Neural progenitor cell (in vitro differentiated cells): ENCODE measurements around the gene PAM. TPM values are rescaled to one million over a fixed set of nuclear protein-coding genes. Genes with fewer than 3 reads are reported as not detected.

Source experiments
- DNase-seq: peaks from one replicate; pipeline ENCODE4 v3.0.0-alpha.2; 2016; ENCODE audit warnings: low spot score
- H2AFZ ChIP-seq: fragments of 200-600 bp; sonication (generic); replicated peaks from 2 replicates; pipeline ENCODE4 v1.6.1; 2016; ENCODE audit warnings: antibody characterized with exemption
- H3F3A ChIP-seq: fragments of 200-600 bp; sonication (generic); 2 replicates; pipeline ENCODE4 v1.6.1; 2016; ENCODE audit warnings: antibody characterized with exemption, low read depth
- H3K27ac ChIP-seq: fragments of 200-600 bp; sonication (generic); 2 replicates; pipeline ENCODE4 v1.5.1; 2016; ENCODE audit warnings: mild to moderate bottlenecking
- H3K27me3 ChIP-seq: fragments of 200-600 bp; sonication (generic); 2 replicates; pipeline ENCODE4 v1.6.1; 2016; ENCODE audit warnings: mild to moderate bottlenecking, moderate library complexity
- H3K36me3 ChIP-seq: fragments of 200-600 bp; sonication (generic); 2 replicates; pipeline ENCODE4 v1.5.1; 2016
- H3K4me1 ChIP-seq: fragments of 200-600 bp; sonication (generic); 2 replicates; pipeline ENCODE4 v1.6.1; 2016; ENCODE audit warnings: mixed run types
- H3K4me2 ChIP-seq: fragments of 200-600 bp; sonication (generic); 2 replicates; pipeline ENCODE4 v1.6.1; 2016
- H3K4me3 ChIP-seq: fragments of 200-600 bp; sonication (generic); 2 replicates; pipeline ENCODE4 v1.5.1; 2016
- H3K79me2 ChIP-seq: fragments of 200-600 bp; sonication (generic); 2 replicates; pipeline ENCODE4 v1.6.1; 2016; ENCODE audit warnings: low read depth
- H3K9ac ChIP-seq: fragments of 200-600 bp; sonication (generic); 2 replicates; pipeline ENCODE4 v1.6.1; 2016
- H3K9me3 ChIP-seq: fragments of 200-600 bp; sonication (generic); 2 replicates; pipeline ENCODE4 v1.5.1; 2016; ENCODE audit warnings: low read depth
- H4K20me1 ChIP-seq: fragments of 200-600 bp; sonication (generic); 2 replicates; pipeline ENCODE4 v1.6.1; 2016; ENCODE audit warnings: low read depth
- H3K27ac Mint-ChIP-seq: 3 replicates; pipeline ENCODE4 v1.8.0; 2021; ENCODE audit warnings: mixed read lengths
- H3K27me3 Mint-ChIP-seq: 2 replicates; pipeline ENCODE4 v1.8.0; 2022; ENCODE audit warnings: low read depth, mild to moderate bottlenecking, inconsistent platforms, moderate library complexity, mixed read lengths; ENCODE audit not compliant: insufficient read depth
- H3K36me3 Mint-ChIP-seq: 3 replicates; pipeline ENCODE4 v1.8.0; 2021; ENCODE audit warnings: mixed read lengths
- H3K4me1 Mint-ChIP-seq: 3 replicates; pipeline ENCODE4 v1.8.0; 2021; ENCODE audit warnings: mixed read lengths
- H3K4me3 Mint-ChIP-seq: 3 replicates; pipeline ENCODE4 v1.8.0; 2021; ENCODE audit warnings: mild to moderate bottlenecking, moderate library complexity, mixed read lengths
- H3K9me3 Mint-ChIP-seq: 3 replicates; pipeline ENCODE4 v1.8.0; 2020; ENCODE audit warnings: mixed read lengths
- EZH2 ChIP-seq: fragments of 200-600 bp; sonication (generic); IDR thresholded peaks from 2 replicates; pipeline ENCODE4 v1.6.1; 2017; ENCODE audit warnings: antibody characterized with exemption, mild to moderate bottlenecking, moderate library complexity
- EZH2phosphoT487 ChIP-seq: fragments of 200-600 bp; sonication (generic); IDR thresholded peaks from 2 replicates; pipeline ENCODE4 v1.6.1; 2017; ENCODE audit warnings: antibody characterized with exemption
- total RNA-seq: library from RNA; depleted of rRNA; stranded (reverse); fragments of >200 nt; gene quantifications from 2 replicates; pipeline ENCODE4 v1.2.3, GENCODE V29; 2015; ENCODE audit warnings: low replicate concordance
- TF ChIP-seq, protein P1 (sequence below): fragments of 200-600 bp; sonication (generic); IDR thresholded peaks from 2 replicates; pipeline ENCODE4 v1.5.1; 2017; ENCODE audit warnings: antibody characterized with exemption, mild to moderate bottlenecking

The PAM gene
- total RNA-seq, 1 donor from 2014 or later = 246 TPM

DNA sequence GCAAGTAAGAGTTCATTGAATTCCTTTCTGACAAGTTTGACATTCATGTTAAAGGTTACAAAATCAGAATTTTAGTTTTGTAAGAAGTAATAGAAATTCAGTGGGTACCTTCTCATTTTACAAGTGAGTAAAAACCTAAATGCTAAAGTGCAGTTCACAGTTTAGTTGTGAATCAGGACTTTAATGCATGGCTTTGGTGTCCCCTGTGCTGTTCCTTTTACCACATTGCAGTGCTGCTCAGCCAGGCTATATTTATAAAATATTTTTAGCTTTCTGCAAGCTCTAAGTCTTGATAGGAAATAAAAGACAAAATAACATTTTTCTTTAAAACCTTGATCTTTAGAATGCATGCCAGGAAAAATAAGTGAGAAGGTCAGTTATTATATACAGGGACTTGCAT lies 26.3 kb downstream of the PAM start:
- no peak for DNase-seq
- H3K4me1 Mint-ChIP-seq = peaks cover 33% of the 10 kb centered on the region
- TF ChIP-seq, protein P1, sequence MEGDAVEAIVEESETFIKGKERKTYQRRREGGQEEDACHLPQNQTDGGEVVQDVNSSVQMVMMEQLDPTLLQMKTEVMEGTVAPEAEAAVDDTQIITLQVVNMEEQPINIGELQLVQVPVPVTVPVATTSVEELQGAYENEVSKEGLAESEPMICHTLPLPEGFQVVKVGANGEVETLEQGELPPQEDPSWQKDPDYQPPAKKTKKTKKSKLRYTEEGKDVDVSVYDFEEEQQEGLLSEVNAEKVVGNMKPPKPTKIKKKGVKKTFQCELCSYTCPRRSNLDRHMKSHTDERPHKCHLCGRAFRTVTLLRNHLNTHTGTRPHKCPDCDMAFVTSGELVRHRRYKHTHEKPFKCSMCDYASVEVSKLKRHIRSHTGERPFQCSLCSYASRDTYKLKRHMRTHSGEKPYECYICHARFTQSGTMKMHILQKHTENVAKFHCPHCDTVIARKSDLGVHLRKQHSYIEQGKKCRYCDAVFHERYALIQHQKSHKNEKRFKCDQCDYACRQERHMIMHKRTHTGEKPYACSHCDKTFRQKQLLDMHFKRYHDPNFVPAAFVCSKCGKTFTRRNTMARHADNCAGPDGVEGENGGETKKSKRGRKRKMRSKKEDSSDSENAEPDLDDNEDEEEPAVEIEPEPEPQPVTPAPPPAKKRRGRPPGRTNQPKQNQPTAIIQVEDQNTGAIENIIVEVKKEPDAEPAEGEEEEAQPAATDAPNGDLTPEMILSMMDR = no peak
- TF ChIP-seq EZH2 (no peak), EZH2phosphoT487 (no peak)
- Histone ChIP-seq H3K4me2 (no peak overlapping the region), H3K79me2 (peaks cover 9% of the 10 kb centered on the region), H3F3A (no peaks in the 10 kb centered on the region), H3K36me3 (peaks cover 3% of the 10 kb centered on the region), H3K27me3 (no peaks in the 10 kb centered on the region), H3K9ac (no peak overlapping the region), H3K27ac (no peak overlapping the region), H3K9me3 (no peaks in the 10 kb centered on the region), H4K20me1 (no peaks in the 10 kb centered on the region), H2AFZ (no peak overlapping the region), H3K4me1 (no peaks in the 10 kb centered on the region), H3K4me3 (no peak overlapping the region)
- H3K27me3 Mint-ChIP-seq = peaks cover 6% of the 10 kb centered on the region
- no peak overlapping the region for H3K27ac Mint-ChIP-seq
- H3K4me3 Mint-ChIP-seq = no peak overlapping the region
- H3K9me3 Mint-ChIP-seq = peaks cover 33% of the 10 kb centered on the region
- H3K36me3 Mint-ChIP-seq = peaks cover 46% of the 10 kb centered on the region

DNA sequence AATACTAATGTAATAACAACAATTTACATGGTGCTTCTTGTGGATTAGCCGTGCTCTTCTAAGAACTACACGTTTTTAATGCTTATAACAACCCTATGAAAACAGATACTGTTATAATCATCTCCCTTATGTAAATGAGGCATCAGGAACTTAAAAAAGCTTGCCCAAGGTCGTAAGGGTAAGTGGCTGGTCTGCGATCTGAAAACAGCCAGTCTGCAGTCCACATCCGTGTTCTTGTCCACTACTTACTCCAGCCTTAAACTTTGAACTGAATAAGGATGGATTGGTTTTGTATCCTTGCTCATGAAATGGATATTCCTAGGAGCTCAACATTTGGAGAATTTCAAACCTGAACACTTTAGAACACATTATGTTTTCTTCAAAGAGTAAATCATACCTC lies 26.7 kb downstream of the PAM start:
- H3K9ac ChIP-seq = no peak overlapping the region
- H3K4me3 ChIP-seq = no peak overlapping the region
- no peak overlapping the region for H2AFZ ChIP-seq
- H3K79me2 ChIP-seq = peaks cover 4% of the 10 kb centered on the region
- Mint-ChIP-seq H3K27me3 (peaks cover 6% of the 10 kb centered on the region), H3K4me1 (peaks cover 33% of the 10 kb centered on the region), H3K4me3 (no peak overlapping the region), H3K9me3 (peaks cover 28% of the 10 kb centered on the region), H3K36me3 (peaks cover 41% of the 10 kb centered on the region), H3K27ac (no peak overlapping the region)
- no peaks in the 10 kb centered on the region for H4K20me1 ChIP-seq
- no peaks in the 10 kb centered on the region for H3K36me3 ChIP-seq
- TF ChIP-seq EZH2 (no peak), EZH2phosphoT487 (no peak)
- TF ChIP-seq, protein P1 = no peak
- no peak overlapping the region for H3K27ac ChIP-seq
- no peaks in the 10 kb centered on the region for H3K4me1 ChIP-seq
- no peaks in the 10 kb centered on the region for H3K9me3 ChIP-seq
- no peak for DNase-seq
- no peak overlapping the region for H3K4me2 ChIP-seq
- H3K27me3 ChIP-seq = no peaks in the 10 kb centered on the region
- H3F3A ChIP-seq = no peaks in the 10 kb centered on the region

DNA sequence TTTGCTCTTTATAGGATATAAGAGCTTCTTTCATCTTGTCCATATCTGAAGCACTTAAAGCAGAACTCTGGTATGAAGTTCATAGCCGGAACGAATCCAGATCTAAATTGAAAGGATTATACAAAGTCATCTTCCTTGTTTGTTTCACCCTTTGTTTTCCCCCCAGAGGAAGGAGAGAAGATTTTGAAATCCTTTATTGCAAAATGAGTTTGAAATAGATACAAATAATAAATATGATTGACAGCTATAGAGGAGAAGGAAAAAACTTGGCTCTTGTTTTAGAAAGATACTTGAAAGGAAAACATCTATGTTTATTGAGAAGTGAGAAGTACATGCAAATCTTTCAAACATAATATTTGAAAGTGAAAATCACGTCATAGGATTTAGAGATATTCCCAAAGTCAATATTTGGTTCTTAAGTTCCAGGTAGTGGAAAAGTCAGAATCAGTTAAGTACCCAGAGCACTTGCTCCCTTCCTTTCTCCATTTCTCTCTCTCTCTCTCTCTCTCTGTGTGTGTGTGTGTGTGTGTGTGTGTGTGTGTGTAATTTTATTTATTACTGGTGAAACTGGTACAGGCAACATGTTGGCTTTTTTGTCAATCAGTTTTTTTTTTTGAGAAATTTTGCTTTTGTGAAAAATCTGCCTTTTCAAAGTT lies 27.2 kb downstream of the PAM start:
- Histone ChIP-seq H3K27ac (no peak overlapping the region), H3K4me1 (peaks cover 5% of the 10 kb centered on the region), H2AFZ (no peak overlapping the region), H3K79me2 (no peaks in the 10 kb centered on the region), H4K20me1 (no peaks in the 10 kb centered on the region), H3K9me3 (no peaks in the 10 kb centered on the region), H3F3A (no peaks in the 10 kb centered on the region), H3K4me2 (no peak overlapping the region), H3K9ac (no peak overlapping the region), H3K27me3 (no peaks in the 10 kb centered on the region), H3K4me3 (no peak overlapping the region), H3K36me3 (no peaks in the 10 kb centered on the region)
- Mint-ChIP-seq H3K27me3 (peaks cover 6% of the 10 kb centered on the region), H3K9me3 (peaks cover 25% of the 10 kb centered on the region), H3K36me3 (peaks cover 36% of the 10 kb centered on the region), H3K4me1 (peaks cover 36% of the 10 kb centered on the region), H3K27ac (no peak overlapping the region), H3K4me3 (no peak overlapping the region)
- DNase-seq = no peak
- no peak for TF ChIP-seq EZH2phosphoT487
- TF ChIP-seq EZH2 = no peak
- TF ChIP-seq, protein P1 = no peak
